ENCODE measurements around the gene STYK1.

STYK1 gene

DNA sequence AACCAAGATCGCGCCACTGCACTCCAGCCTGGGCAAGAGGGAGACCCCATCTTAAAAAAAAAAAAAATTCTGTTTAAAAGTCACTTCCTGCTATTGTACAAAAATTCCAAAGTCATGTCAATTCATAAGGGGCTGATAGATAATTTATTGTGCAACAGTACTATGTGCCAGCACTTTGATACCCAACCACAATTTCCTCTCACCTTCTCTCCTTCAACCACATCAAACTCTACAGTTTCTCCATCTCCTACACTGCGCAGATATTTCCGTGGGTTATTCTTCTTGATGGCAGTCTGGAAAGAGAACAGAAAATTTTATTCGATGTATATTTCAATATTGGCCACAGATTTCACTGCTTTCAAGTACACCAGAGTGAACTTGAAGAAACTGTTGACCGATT is 41.6 kb upstream of the STYK1 start:
- no peaks in the 10 kb centered on the region for H3K9me3 ChIP-seq (ENCODE audit: control insufficient read depth, insufficient read depth, low read length)
- peaks cover 3% of the 10 kb centered on the region for H3K36me3 ChIP-seq (ENCODE audit: control insufficient read depth, insufficient read depth, low read length)
- no peak overlapping the region for H3K9ac ChIP-seq (ENCODE audit: low read depth, low read length)
- H3K4me3 ChIP-seq (ENCODE audit: low read depth, low read length) = no peak overlapping the region
- peaks cover 29% of the 10 kb centered on the region for H3K4me1 ChIP-seq (ENCODE audit: control insufficient read depth, insufficient read depth, low read length)
- no peaks in the 10 kb centered on the region for H3K27me3 ChIP-seq (ENCODE audit: control insufficient read depth, insufficient read depth, low read length)

DNA sequence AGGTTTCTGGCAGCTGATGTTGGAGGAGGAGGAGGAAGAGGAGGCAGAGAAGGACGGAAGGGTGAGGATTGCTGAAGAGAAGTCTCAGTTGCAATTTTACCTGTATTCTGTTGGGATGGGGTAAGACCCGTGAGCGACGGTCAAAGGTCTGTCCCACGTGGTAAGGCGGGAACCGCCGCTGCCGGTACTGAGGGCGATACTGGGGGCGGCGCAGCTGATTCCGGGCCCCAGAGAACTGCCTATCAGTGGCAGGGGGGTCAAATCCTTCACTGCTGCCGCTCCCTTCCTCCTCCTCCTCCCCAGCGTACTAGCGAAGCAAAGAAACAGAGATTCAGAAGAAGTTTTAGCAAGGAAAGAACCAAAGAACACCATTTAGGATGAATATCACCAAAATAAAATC is 36.0 kb upstream of the STYK1 start:
- Histone ChIP-seq H3K36me3 (ENCODE audit: control insufficient read depth, insufficient read depth, low read length) (peaks cover 22% of the 10 kb centered on the region), H3K9ac (ENCODE audit: low read depth, low read length) (no peak overlapping the region), H3K27me3 (ENCODE audit: control insufficient read depth, insufficient read depth, low read length) (no peaks in the 10 kb centered on the region), H3K9me3 (ENCODE audit: control insufficient read depth, insufficient read depth, low read length) (no peaks in the 10 kb centered on the region), H3K4me1 (ENCODE audit: control insufficient read depth, insufficient read depth, low read length) (no peaks in the 10 kb centered on the region), H3K4me3 (ENCODE audit: low read depth, low read length) (no peak overlapping the region)

DNA sequence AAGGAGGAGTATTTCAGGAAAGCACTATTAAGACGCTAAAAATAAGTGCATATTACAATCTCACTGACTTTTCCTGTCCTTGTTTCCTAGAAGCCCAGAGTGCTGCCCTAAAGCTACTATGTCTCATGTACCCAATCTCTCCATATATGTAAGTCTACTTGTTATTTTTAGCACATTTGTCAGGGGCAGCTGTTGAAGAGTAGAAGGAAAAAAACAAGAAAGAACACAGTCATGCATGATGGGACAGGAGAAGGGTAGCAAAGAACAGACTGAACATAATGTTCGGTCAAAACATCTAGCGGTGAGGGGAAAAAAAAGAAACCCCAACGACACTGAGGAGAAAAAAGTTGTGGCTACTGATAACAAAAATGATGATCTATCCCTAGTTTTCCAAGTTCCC is 35.0 kb upstream of the STYK1 start:
- H3K9ac ChIP-seq (ENCODE audit: low read depth, low read length) = no peak overlapping the region
- peaks cover 28% of the 10 kb centered on the region for H3K36me3 ChIP-seq (ENCODE audit: control insufficient read depth, insufficient read depth, low read length)
- no peaks in the 10 kb centered on the region for H3K9me3 ChIP-seq (ENCODE audit: control insufficient read depth, insufficient read depth, low read length)
- no peaks in the 10 kb centered on the region for H3K4me1 ChIP-seq (ENCODE audit: control insufficient read depth, insufficient read depth, low read length)
- H3K4me3 ChIP-seq (ENCODE audit: low read depth, low read length) = no peak overlapping the region
- no peaks in the 10 kb centered on the region for H3K27me3 ChIP-seq (ENCODE audit: control insufficient read depth, insufficient read depth, low read length)

DNA sequence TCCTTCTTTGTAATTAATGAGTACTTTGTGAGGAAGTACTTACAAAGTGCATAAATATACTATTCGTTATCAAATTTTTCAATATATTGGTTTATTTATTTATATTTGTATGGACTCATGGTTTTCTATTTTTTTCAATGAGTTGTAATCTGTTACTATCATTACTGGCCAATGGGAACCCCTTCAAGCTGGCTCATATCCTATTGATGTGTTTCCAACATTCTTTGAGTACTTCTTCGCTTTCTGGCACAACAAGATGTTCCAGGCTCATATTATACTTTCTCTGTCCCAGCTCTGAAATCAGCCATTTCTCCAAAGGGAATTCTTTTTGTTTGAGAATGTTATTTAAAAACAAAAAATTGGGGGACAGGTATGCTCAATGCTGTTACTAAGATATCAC is 31.8 kb upstream of the STYK1 start:
- H3K36me3 ChIP-seq (ENCODE audit: control insufficient read depth, insufficient read depth, low read length) = peaks cover 38% of the 10 kb centered on the region
- no peak overlapping the region for H3K9ac ChIP-seq (ENCODE audit: low read depth, low read length)

DNA sequence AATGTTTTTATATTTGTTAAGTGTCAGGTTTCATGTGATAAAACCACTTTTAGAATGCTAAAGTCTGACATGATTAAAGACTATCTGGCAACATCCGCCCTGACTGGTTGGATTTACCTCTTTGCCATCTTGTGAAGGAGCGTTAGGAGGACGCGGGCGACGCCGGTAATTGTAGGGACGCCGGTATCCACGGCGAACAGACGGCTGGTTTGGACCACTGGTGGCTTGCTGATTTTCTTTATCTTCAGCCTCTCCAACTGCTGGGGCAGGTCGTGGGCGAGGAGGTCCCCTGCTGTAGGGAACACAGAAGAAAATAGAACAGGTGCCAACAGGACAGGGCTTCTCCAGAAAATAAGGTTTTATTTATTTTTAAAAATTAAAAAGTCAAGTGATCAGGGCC is 28.0 kb upstream of the STYK1 start:
- no peaks in the 10 kb centered on the region for H3K27me3 ChIP-seq (ENCODE audit: control insufficient read depth, insufficient read depth, low read length)
- H3K9ac ChIP-seq (ENCODE audit: low read depth, low read length) = no peak overlapping the region
- H3K4me1 ChIP-seq (ENCODE audit: control insufficient read depth, insufficient read depth, low read length) = no peaks in the 10 kb centered on the region
- H3K36me3 ChIP-seq (ENCODE audit: control insufficient read depth, insufficient read depth, low read length) = peaks cover 28% of the 10 kb centered on the region
- H3K4me3 ChIP-seq (ENCODE audit: low read depth, low read length) = no peak overlapping the region
- no peaks in the 10 kb centered on the region for H3K9me3 ChIP-seq (ENCODE audit: control insufficient read depth, insufficient read depth, low read length)

More for the DNA sequence above, 31.8 kb upstream of the STYK1 start:
- Histone ChIP-seq H3K4me1 (ENCODE audit: control insufficient read depth, insufficient read depth, low read length) (no peaks in the 10 kb centered on the region), H3K4me3 (ENCODE audit: low read depth, low read length) (no peak overlapping the region), H3K27me3 (ENCODE audit: control insufficient read depth, insufficient read depth, low read length) (no peaks in the 10 kb centered on the region), H3K9me3 (ENCODE audit: control insufficient read depth, insufficient read depth, low read length) (no peaks in the 10 kb centered on the region)

DNA sequence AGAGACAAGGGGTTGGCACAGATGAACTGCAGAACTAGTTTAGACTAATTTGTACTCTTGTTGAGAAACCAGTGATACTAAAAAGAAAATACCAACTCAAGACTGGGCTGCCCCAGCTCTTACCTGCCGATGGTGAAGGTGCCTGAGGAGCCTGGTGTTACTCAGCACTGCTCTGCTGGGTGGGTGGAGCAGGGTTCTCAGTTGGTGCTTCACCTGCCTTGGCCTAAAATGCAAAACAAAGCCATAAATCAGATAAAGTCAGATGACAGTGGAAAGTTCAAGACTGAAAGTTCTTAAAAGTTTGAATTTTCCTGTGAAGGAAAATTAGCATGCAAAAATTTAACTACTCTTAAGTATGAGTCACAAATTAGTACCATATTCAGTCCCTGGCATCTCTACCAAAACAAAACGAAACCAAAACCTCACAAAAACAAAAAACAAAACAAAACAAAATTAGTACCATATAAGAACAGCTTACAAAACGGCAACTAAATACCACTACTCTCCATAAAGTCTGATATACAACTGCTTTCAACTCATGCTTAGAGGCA is 27.4 kb upstream of the STYK1 start:
- Histone ChIP-seq H3K27me3 (ENCODE audit: control insufficient read depth, insufficient read depth, low read length) (no peaks in the 10 kb centered on the region), H3K36me3 (ENCODE audit: control insufficient read depth, insufficient read depth, low read length) (peaks cover 28% of the 10 kb centered on the region), H3K9me3 (ENCODE audit: control insufficient read depth, insufficient read depth, low read length) (no peaks in the 10 kb centered on the region), H3K9ac (ENCODE audit: low read depth, low read length) (no peak overlapping the region), H3K4me1 (ENCODE audit: control insufficient read depth, insufficient read depth, low read length) (no peaks in the 10 kb centered on the region), H3K4me3 (ENCODE audit: low read depth, low read length) (no peak overlapping the region)

DNA sequence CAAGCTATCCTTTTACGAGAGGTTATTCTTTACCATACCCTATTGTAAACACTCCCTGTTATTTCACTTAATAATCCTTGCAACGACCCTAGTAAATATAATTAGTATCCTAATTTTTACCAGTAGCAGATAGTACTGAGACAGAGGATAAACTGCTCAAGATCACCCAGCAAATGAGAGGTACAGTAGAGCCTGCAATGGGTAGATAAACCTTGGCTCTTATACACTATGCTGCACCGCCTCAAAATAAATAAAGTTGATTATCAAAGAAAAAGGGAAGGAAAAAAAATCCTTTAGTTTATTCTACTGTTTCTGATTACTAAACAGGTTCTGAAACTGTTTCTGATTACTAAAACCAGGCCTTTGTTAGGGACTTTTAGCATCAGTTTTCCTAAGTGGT is 26.7 kb upstream of the STYK1 start:
- Histone ChIP-seq H3K27me3 (ENCODE audit: control insufficient read depth, insufficient read depth, low read length) (no peaks in the 10 kb centered on the region), H3K4me1 (ENCODE audit: control insufficient read depth, insufficient read depth, low read length) (no peaks in the 10 kb centered on the region), H3K36me3 (ENCODE audit: control insufficient read depth, insufficient read depth, low read length) (peaks cover 22% of the 10 kb centered on the region), H3K4me3 (ENCODE audit: low read depth, low read length) (no peak overlapping the region), H3K9ac (ENCODE audit: low read depth, low read length) (no peak overlapping the region), H3K9me3 (ENCODE audit: control insufficient read depth, insufficient read depth, low read length) (no peaks in the 10 kb centered on the region)

DNA sequence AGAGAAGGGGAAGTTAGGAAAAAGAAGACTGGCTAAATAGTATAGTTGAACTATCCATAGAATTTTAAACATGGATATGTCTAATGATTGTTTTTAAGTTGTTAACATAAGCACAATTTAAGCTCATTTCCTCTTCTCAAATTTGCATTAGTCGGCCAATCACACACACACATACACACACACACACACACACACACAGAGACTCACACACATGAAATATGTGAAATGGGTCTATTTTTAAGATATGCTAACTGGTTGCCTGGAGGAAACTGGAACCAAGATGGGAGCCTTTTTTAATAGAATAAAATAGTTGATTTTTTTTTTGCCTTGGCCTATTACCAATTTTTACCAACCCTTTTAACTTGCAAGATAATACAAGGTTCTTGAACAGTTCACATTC is 24.0 kb upstream of the STYK1 start:
- no peaks in the 10 kb centered on the region for H3K27me3 ChIP-seq (ENCODE audit: control insufficient read depth, insufficient read depth, low read length)
- H3K4me3 ChIP-seq (ENCODE audit: low read depth, low read length) = no peak overlapping the region
- H3K9ac ChIP-seq (ENCODE audit: low read depth, low read length) = no peak overlapping the region
- peaks cover 14% of the 10 kb centered on the region for H3K36me3 ChIP-seq (ENCODE audit: control insufficient read depth, insufficient read depth, low read length)
- no peaks in the 10 kb centered on the region for H3K4me1 ChIP-seq (ENCODE audit: control insufficient read depth, insufficient read depth, low read length)
- no peaks in the 10 kb centered on the region for H3K9me3 ChIP-seq (ENCODE audit: control insufficient read depth, insufficient read depth, low read length)

DNA sequence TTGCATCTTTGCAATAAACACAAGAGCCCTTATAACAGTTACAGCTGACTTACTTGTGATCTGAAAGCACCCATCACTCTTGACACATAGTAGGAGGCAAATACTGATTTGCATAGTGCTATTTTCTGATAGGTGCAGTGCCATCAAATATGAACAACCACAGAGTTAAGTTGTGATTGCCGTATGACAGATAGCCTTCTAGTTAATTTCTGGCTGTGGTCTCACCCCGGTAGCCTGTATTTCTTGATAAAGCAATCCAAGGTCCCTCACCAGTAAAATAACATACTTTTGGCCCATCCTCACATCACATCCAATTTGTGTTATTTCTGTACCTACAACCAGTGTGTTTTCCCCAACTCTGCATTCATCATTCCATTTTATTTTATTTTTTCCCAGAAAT is 23.3 kb upstream of the STYK1 start:
- no peaks in the 10 kb centered on the region for H3K4me1 ChIP-seq (ENCODE audit: control insufficient read depth, insufficient read depth, low read length)
- peaks cover 13% of the 10 kb centered on the region for H3K36me3 ChIP-seq (ENCODE audit: control insufficient read depth, insufficient read depth, low read length)
- no peak overlapping the region for H3K4me3 ChIP-seq (ENCODE audit: low read depth, low read length)
- H3K9me3 ChIP-seq (ENCODE audit: control insufficient read depth, insufficient read depth, low read length) = no peaks in the 10 kb centered on the region
- no peak overlapping the region for H3K9ac ChIP-seq (ENCODE audit: low read depth, low read length)
- H3K27me3 ChIP-seq (ENCODE audit: control insufficient read depth, insufficient read depth, low read length) = no peaks in the 10 kb centered on the region

DNA sequence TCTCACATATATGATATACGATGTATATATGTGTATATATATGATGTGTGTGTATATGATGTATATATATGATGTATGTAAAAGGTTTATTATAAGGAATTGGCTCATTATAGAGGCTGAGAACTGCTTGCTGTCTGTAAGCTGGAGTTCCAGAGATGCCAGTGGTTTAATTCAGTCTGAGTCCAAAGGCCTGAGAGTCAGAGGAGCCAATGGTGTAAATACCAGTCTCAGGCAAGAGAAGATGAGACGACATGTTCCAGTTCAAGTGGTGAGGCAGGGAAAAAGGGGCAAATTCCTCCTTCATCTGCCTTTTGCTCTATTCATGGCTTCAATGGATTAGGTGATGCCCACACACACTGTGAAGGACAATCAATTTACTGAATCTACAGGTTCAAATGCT is 17.1 kb upstream of the STYK1 start:
- no peak overlapping the region for H3K4me3 ChIP-seq (ENCODE audit: low read depth, low read length)
- H3K9me3 ChIP-seq (ENCODE audit: control insufficient read depth, insufficient read depth, low read length) = no peaks in the 10 kb centered on the region
- no peaks in the 10 kb centered on the region for H3K36me3 ChIP-seq (ENCODE audit: control insufficient read depth, insufficient read depth, low read length)
- H3K27me3 ChIP-seq (ENCODE audit: control insufficient read depth, insufficient read depth, low read length) = no peaks in the 10 kb centered on the region
- H3K4me1 ChIP-seq (ENCODE audit: control insufficient read depth, insufficient read depth, low read length) = no peaks in the 10 kb centered on the region
- H3K9ac ChIP-seq (ENCODE audit: low read depth, low read length) = no peak overlapping the region

DNA sequence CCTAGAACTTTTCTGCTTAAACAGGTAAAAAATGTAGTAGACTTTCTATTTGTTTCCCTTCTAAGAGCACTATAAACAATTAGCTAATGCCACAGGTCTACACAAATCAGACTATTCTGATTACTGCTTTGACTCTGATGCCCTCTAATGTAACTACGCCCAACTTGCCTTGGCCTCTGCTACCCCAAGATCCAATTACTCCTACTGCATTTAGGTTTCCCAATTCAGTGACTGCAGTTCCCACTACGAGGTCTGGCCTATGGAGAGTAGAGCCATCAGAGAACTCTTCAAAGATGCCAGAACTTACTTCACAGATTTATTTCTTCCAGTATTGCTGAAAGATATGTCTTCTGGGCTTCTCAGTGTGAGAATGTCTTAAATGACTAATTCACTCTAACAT is 15.3 kb upstream of the STYK1 start:
- H3K4me3 ChIP-seq (ENCODE audit: low read depth, low read length) = no peak overlapping the region
- no peak overlapping the region for H3K9ac ChIP-seq (ENCODE audit: low read depth, low read length)
- H3K4me1 ChIP-seq (ENCODE audit: control insufficient read depth, insufficient read depth, low read length) = no peaks in the 10 kb centered on the region
- H3K9me3 ChIP-seq (ENCODE audit: control insufficient read depth, insufficient read depth, low read length) = no peaks in the 10 kb centered on the region
- H3K36me3 ChIP-seq (ENCODE audit: control insufficient read depth, insufficient read depth, low read length) = no peaks in the 10 kb centered on the region
- H3K27me3 ChIP-seq (ENCODE audit: control insufficient read depth, insufficient read depth, low read length) = no peaks in the 10 kb centered on the region

DNA sequence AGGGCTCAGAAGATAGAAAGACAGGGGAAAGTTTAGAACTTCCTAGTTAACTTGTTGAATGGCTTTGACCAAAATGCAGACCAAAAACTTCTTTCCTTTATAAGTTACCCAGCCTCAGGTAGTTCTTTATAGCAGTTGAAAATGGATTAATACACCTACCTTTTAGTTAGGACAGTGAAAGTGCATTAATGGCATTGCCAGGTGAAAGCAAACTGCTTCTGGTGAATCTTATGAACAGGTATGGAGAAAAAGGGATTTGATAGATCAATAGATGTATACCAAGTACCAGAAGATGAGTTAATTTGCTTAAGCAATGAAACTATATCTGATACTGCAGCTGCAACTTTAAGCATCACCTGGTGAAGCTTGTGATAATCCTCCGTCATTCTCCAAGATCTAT is 14.2 kb upstream of the STYK1 start:
- H3K4me3 ChIP-seq (ENCODE audit: low read depth, low read length) = no peak overlapping the region
- no peaks in the 10 kb centered on the region for H3K36me3 ChIP-seq (ENCODE audit: control insufficient read depth, insufficient read depth, low read length)
- no peaks in the 10 kb centered on the region for H3K27me3 ChIP-seq (ENCODE audit: control insufficient read depth, insufficient read depth, low read length)
- no peaks in the 10 kb centered on the region for H3K9me3 ChIP-seq (ENCODE audit: control insufficient read depth, insufficient read depth, low read length)
- H3K4me1 ChIP-seq (ENCODE audit: control insufficient read depth, insufficient read depth, low read length) = no peaks in the 10 kb centered on the region
- H3K9ac ChIP-seq (ENCODE audit: low read depth, low read length) = no peak overlapping the region
